HCT116 (cell line): ENCODE measurements around the gene ELF5. TPM values are rescaled to one million over a fixed set of nuclear protein-coding genes. Genes with fewer than 3 reads are reported as not detected.

Experiments used
- ATAC-seq: fragments of 200-7000 bp; cut with Tn5 transposase; 2 replicates; pipeline ENCODE4 v1.9.1; 2020; ENCODE audit warnings: mild to moderate bottlenecking, moderate library complexity
- BruUV-seq: library from RNA; stranded (reverse); fragments of 400-500 nt; replicated peaks from 2 replicates; lab custom pipeline; 2021; lab: Mats Ljungman, UMichigan
- CTCF ChIA-PET: fragments of 300-600 bp; sonication (Branson Sonifier 250); formaldehyde crosslinking; loops from one replicate; lab custom pipeline; 2021; ENCODE audit warnings: antibody characterized with exemption; lab: Charles Lee
- POLR2A ChIA-PET: fragments of 300-600, 350-600 bp; sonication (Branson Sonifier 250); formaldehyde crosslinking; loops from one replicate; lab custom pipeline; 2021; ENCODE audit warnings: antibody characterized with exemption; lab: Charles Lee
- RAD21 ChIA-PET, 2 experiments: fragments of 300-600 bp; sonication (Branson Sonifier 250); formaldehyde crosslinking; loops; one replicate each; lab custom pipeline; 2023; ENCODE audit warnings: low total read pairs in 2 of 2; ENCODE audit not compliant: uncharacterized antibody in 2 of 2, unreplicated experiment in 2 of 2, low non-redundant PET in 1 of 2; lab: Charles Lee
- DNase-seq: peaks from one replicate; pipeline ENCODE4 v3.0.0-alpha.2; 2010; ENCODE audit warnings: low read depth, low spot score
- H2AFZ ChIP-seq: fragments of 200-600 bp; shearing (Covaris generic), sonication (generic); 2 replicates; pipeline ENCODE4 v1.6.1; 2017; ENCODE audit warnings: low read depth, mixed run types, mixed read lengths, antibody characterized with exemption, low read length; ENCODE audit not compliant: poor library complexity, severe bottlenecking
- H3K27ac ChIP-seq: 2 replicates; pipeline ENCODE4 v1.5.1; 2012; ENCODE audit warnings: low read depth, low read length
- H3K27me3 ChIP-seq: fragments of 200-600 bp; sonication (generic); 2 replicates; pipeline ENCODE4 v1.6.1; 2016; ENCODE audit warnings: mixed run types, low read length, mixed read lengths; ENCODE audit not compliant: insufficient read depth
- H3K36me3 ChIP-seq, 2 experiments: fragments of 200-500 bp in 1 of 2; fragments of 200-600 bp in 1 of 2; sonication (Bioruptor generic) in 1 of 2; sonication (generic) in 1 of 2; 2 replicates each; pipeline versions ENCODE4 v1.5.1 to v1.6.1; 2014 to 2016; ENCODE audit warnings: low read length in 2 of 2, inconsistent platforms in 1 of 2, mixed read lengths in 1 of 2, mixed run types in 1 of 2; ENCODE audit not compliant: insufficient read depth in 2 of 2, control insufficient read depth in 1 of 2
- H3K4me1 ChIP-seq, 2 experiments: fragments of 200-600 bp in 1 of 2; sonication (generic) in 1 of 2; 2 replicates each; pipeline versions ENCODE4 v1.5.1 to v1.6.1; 2012 to 2017; ENCODE audit warnings: low read length in 2 of 2, inconsistent platforms in 1 of 2, mild to moderate bottlenecking in 1 of 2, mixed read lengths in 1 of 2, mixed run types in 1 of 2, moderate library complexity in 1 of 2; ENCODE audit not compliant: insufficient read depth in 2 of 2, control insufficient read depth in 1 of 2
- H3K4me2 ChIP-seq: fragments of 200-600 bp; sonication (generic); 2 replicates; pipeline ENCODE4 v1.6.1; 2017; ENCODE audit warnings: mixed run types, low read length, mixed read lengths
- H3K4me3 ChIP-seq, 2 experiments: fragments of 200-600 bp in 1 of 2; sonication (generic) in 1 of 2; replicated peaks in 1 of 2; 2 replicates each; pipeline ENCODE4 v1.5.1; 2011 to 2016; ENCODE audit warnings: low read length in 2 of 2, control low read depth in 1 of 2, low read depth in 1 of 2, mild to moderate bottlenecking in 1 of 2, mixed read lengths in 1 of 2, mixed run types in 1 of 2
- H3K79me2 ChIP-seq: fragments of 200-600 bp; sonication (generic); 2 replicates; pipeline ENCODE4 v1.6.1; 2017; ENCODE audit warnings: mild to moderate bottlenecking, mixed run types, low read length, moderate library complexity, mixed read lengths; ENCODE audit not compliant: insufficient read depth
- H3K9ac ChIP-seq: fragments of 200-600 bp; sonication (generic); 2 replicates; pipeline ENCODE4 v1.6.1; 2016; ENCODE audit warnings: low read length, mixed read lengths
- H3K9me2 ChIP-seq: fragments of 200-600 bp; sonication (generic), shearing (Covaris generic); 2 replicates; pipeline ENCODE4 v1.6.1; 2017; ENCODE audit warnings: mixed run types, mild to moderate bottlenecking, moderate library complexity; ENCODE audit not compliant: insufficient read depth
- H3K9me3 ChIP-seq, 2 experiments: fragments of 200-500 bp in 1 of 2; fragments of 200-600 bp in 1 of 2; sonication (Bioruptor generic) in 1 of 2; sonication (generic) in 1 of 2; 2 replicates each; pipeline ENCODE4 v1.6.1; 2014 to 2017; ENCODE audit warnings: low read length in 2 of 2, mixed read lengths in 2 of 2, inconsistent platforms in 1 of 2, low read depth in 1 of 2, mild to moderate bottlenecking in 1 of 2, mixed run types in 1 of 2, moderate library complexity in 1 of 2; ENCODE audit not compliant: control insufficient read depth in 1 of 2, insufficient read depth in 1 of 2
- H4K20me1 ChIP-seq: fragments of 200-600 bp; sonication (generic), shearing (Covaris generic); 2 replicates; pipeline ENCODE4 v1.6.1; 2017; ENCODE audit warnings: mixed run types, mild to moderate bottlenecking, moderate library complexity; ENCODE audit not compliant: insufficient read depth
- ATF3 ChIP-seq: IDR thresholded peaks from 2 replicates; pipeline ENCODE4 v1.6.1; 2012
- CBX3 ChIP-seq: IDR thresholded peaks from 2 replicates; pipeline ENCODE4 v1.6.1; 2012; ENCODE audit warnings: low read depth
- CTCF ChIP-seq, 3 experiments: fragments of 200-600 bp in 1 of 3; sonication (generic) in 1 of 3; IDR thresholded peaks in 2 of 3; conservative IDR thresholded peaks in 1 of 3; 2 replicates each; pipeline ENCODE4 v1.5.1; 2012 to 2017; ENCODE audit warnings: low read depth in 2 of 3, low read length in 2 of 3, antibody characterized with exemption in 1 of 3, borderline replicate concordance in 1 of 3, control low read depth in 1 of 3, mild to moderate bottlenecking in 1 of 3, mixed read lengths in 1 of 3, mixed run types in 1 of 3, moderate library complexity in 1 of 3; ENCODE audit not compliant: insufficient read depth in 1 of 3
- EGR1 ChIP-seq: IDR thresholded peaks from 2 replicates; pipeline ENCODE4 v1.6.1; 2012; ENCODE audit warnings: low read depth
- EZH2 ChIP-seq: fragments of 200-600 bp; sonication (generic); IDR thresholded peaks from 2 replicates; pipeline ENCODE4 v1.6.1; 2017; ENCODE audit warnings: antibody characterized with exemption, mixed run types
- EZH2phosphoT487 ChIP-seq: fragments of 200-600 bp; IDR thresholded peaks from 2 replicates; pipeline ENCODE4 v1.6.1; 2018; ENCODE audit warnings: antibody characterized with exemption, borderline replicate concordance
- FOSL1 ChIP-seq: IDR thresholded peaks from 2 replicates; pipeline ENCODE4 v1.6.1; 2012; ENCODE audit warnings: low read depth
- JUND ChIP-seq: IDR thresholded peaks from 2 replicates; pipeline ENCODE4 v1.6.1; 2012
- POLR2A ChIP-seq: IDR thresholded peaks from 2 replicates; pipeline ENCODE4 v1.7.0; 2011; ENCODE audit warnings: borderline replicate concordance; ENCODE audit not compliant: insufficient read depth, insufficient read length; ENCODE audit errors: extremely low read depth
- POLR2AphosphoS5 ChIP-seq: IDR thresholded peaks from 2 replicates; pipeline ENCODE4 v1.6.1; 2011; ENCODE audit warnings: mild to moderate bottlenecking, low read depth, low read length, moderate library complexity
- RAD21 ChIP-seq: IDR thresholded peaks from 2 replicates; pipeline ENCODE4 v1.6.1; 2012; ENCODE audit warnings: low read depth, mild to moderate bottlenecking
- REST ChIP-seq: IDR thresholded peaks from 2 replicates; pipeline ENCODE4 v1.6.1; 2012; ENCODE audit warnings: low read depth
- SIN3A ChIP-seq: IDR thresholded peaks from 2 replicates; pipeline ENCODE4 v1.6.1; 2012; ENCODE audit warnings: low read depth
- SP1 ChIP-seq: IDR thresholded peaks from 2 replicates; pipeline ENCODE4 v1.6.1; 2012; ENCODE audit warnings: low read depth
- SRF ChIP-seq: IDR thresholded peaks from 2 replicates; pipeline ENCODE4 v1.6.1; 2012; ENCODE audit warnings: low read depth
- TCF7L2 ChIP-seq: IDR thresholded peaks from 2 replicates; pipeline ENCODE4 v1.7.0; 2011; ENCODE audit warnings: borderline replicate concordance, inconsistent platforms; ENCODE audit not compliant: insufficient read depth, insufficient read length; ENCODE audit errors: extremely low read depth
- YY1 ChIP-seq: IDR thresholded peaks from 2 replicates; pipeline ENCODE4 v1.6.1; 2011; ENCODE audit warnings: low read length, low read depth, moderate library complexity, mild to moderate bottlenecking; ENCODE audit not compliant: insufficient replicate concordance; ENCODE audit errors: extremely low read depth
- ZBTB33 ChIP-seq: IDR thresholded peaks from 2 replicates; pipeline ENCODE4 v1.6.1; 2011; ENCODE audit warnings: mild to moderate bottlenecking, low read length, moderate library complexity; ENCODE audit not compliant: insufficient replicate concordance; ENCODE audit errors: extremely low read depth
- ZFX ChIP-seq: fragments of 450-650 bp; IDR thresholded peaks from 2 replicates; pipeline ENCODE4 v1.6.1; 2017
- ZNF274 ChIP-seq: fragments of 200-500 bp; sonication (Bioruptor generic); IDR thresholded peaks from 2 replicates; pipeline ENCODE4 v1.6.1; 2014; ENCODE audit warnings: mild to moderate bottlenecking, low read depth, low read length, inconsistent platforms
- intact Hi-C: fragments of 100-400 bp; cut with micrococcal nuclease; formaldehyde crosslinking; loops from 2 replicates; pipeline ENCODE4 v1.10.0; 2022
- total RNA-seq: library from RNA; stranded (reverse); gene quantifications from one replicate; pipeline ENCODE4 v1.2.1, GENCODE V29; 2021; ENCODE audit not compliant: unreplicated experiment

Gene ELF5
- total RNA-seq, 1 experiment from 2014 or later = 0.32 TPM

GRCh38 chr11:34461215-34461614 lies 52.4 kb downstream of the ELF5 start:
- ChIA-PET RAD21 (no interaction called here), CTCF (interaction anchor here (1.5 kb wide), 1 partner anchor 95 kb away, joined by 6 read pairs; no protein-coding TSS in a partner anchor), POLR2A (no interaction called here)
- no peaks in the 10 kb centered on the region for H3K27me3 ChIP-seq
- H3K4me3 ChIP-seq = no peak overlapping the region
- TF ChIP-seq ZBTB33 (no peak), SIN3A (no peak), EGR1 (no peak), POLR2A (no peak), CTCF (IDR thresholded peaks at IDR 0.05 in 2 of 3, conservative IDR thresholded peaks at IDR 0.05 in 1 of 3; ENCODE audit: borderline replicate concordance in 1 of 3, insufficient read depth in 1 of 3, low read depth in 2 of 3, low read length in 2 of 3) (no peak), REST (no peak), SRF (no peak), FOSL1 (no peak), POLR2AphosphoS5 (no peak), TCF7L2 (no peak), SP1 (no peak), EZH2phosphoT487 (no peak), ZFX (no peak), YY1 (no peak), CBX3 (no peak), RAD21 (no peak), ATF3 (no peak), EZH2 (no peak), ZNF274 (no peak), JUND (no peak)
- peaks cover 16 to 29% of the 10 kb centered on the region in 2 experiments for H3K36me3 ChIP-seq
- H4K20me1 ChIP-seq = no peaks in the 10 kb centered on the region
- H3K4me2 ChIP-seq = no peak overlapping the region
- no peak for ATAC-seq
- no peak for DNase-seq
- no peaks in the 10 kb centered on the region for H3K4me1 ChIP-seq
- no peaks in the 10 kb centered on the region for H3K9me3 ChIP-seq
- H3K27ac ChIP-seq = no peak overlapping the region
- H3K79me2 ChIP-seq = no peaks in the 10 kb centered on the region
- BruUV-seq = no TSS peak
- H3K9ac ChIP-seq = no peak overlapping the region
- no peak overlapping the region for H2AFZ ChIP-seq
- intact Hi-C loops = no loop called here
- no peaks in the 10 kb centered on the region for H3K9me2 ChIP-seq
